K562 (cell line): ENCODE results near the gene QKI. TPM values are rescaled to one million over a fixed set of nuclear protein-coding genes. Genes with fewer than 3 reads are reported as not detected.

ENCODE experiments used
- ATAC-seq: fragments of 200-7000 bp; cut with Tn5 transposase; 3 replicates; pipeline ENCODE4 v1.9.1; 2020; ENCODE audit warnings: moderate library complexity
- BruUV-seq: library from RNA; stranded (reverse); fragments of 400-500 nt; replicated peaks from 2 replicates; lab custom pipeline; 2021; lab: Mats Ljungman, UMichigan
- CTCF ChIA-PET: fragments of 300-600 bp; formaldehyde crosslinking; extraction: SDS; loops from one replicate; lab custom pipeline; 2021; ENCODE audit warnings: low intra/inter-chr PET ratio; lab: Yijun Ruan, JAX
- POLR2A ChIA-PET: fragments of 300-600, 350-650 bp; sonication (Branson Sonifier 250); formaldehyde crosslinking; extraction: SDS; loops from one replicate; lab custom pipeline; 2021; ENCODE audit warnings: antibody characterized with exemption, inconsistent platforms; lab: Yijun Ruan, JAX
- DNase-seq, 4 experiments: peaks; one replicate each; pipeline versions ENCODE4 v3.0.0 to v3.0.0-alpha.2; 2011 to 2018; ENCODE audit warnings: low spot score in 3 of 4, mixed read lengths in 3 of 4; ENCODE audit errors: extremely low read depth in 1 of 4
- FAIRE-seq: peaks from 2 replicates; lab custom pipeline; 2011; peaks lifted over from hg19 to GRCh38; lab: Jason Lieb, UNC
- H2AFZ ChIP-seq: 2 replicates; pipeline ENCODE4 v1.6.0; 2011; ENCODE audit warnings: low read depth, low read length, control low read depth, inconsistent platforms
- H3K27ac ChIP-seq: fragments of 200-600 bp; 3 replicates; pipeline ENCODE4 v1.8.0; 2011; ENCODE audit warnings: low read depth, mild to moderate bottlenecking, control low read depth, inconsistent platforms, low read length, moderate library complexity, mixed read lengths; ENCODE audit errors: extremely low read depth
- H3K27me3 ChIP-seq, 2 experiments: fragments of 300-600 bp in 1 of 2; 2 replicates in 1 of 2; 3 replicates in 1 of 2; pipeline versions ENCODE4 v1.6.0 to v1.8.0; 2011; ENCODE audit warnings: inconsistent platforms in 2 of 2, low read length in 2 of 2, mild to moderate bottlenecking in 1 of 2, mixed read lengths in 1 of 2, moderate library complexity in 1 of 2; ENCODE audit not compliant: control insufficient read depth in 2 of 2, insufficient read depth in 2 of 2
- H3K36me3 ChIP-seq: fragments of 300-600 bp; 3 replicates; pipeline ENCODE4 v1.8.0; 2011; ENCODE audit warnings: mild to moderate bottlenecking, low read length, inconsistent platforms; ENCODE audit not compliant: control insufficient read depth, insufficient read depth
- H3K4me1 ChIP-seq, 2 experiments: fragments of 200-600 bp in 1 of 2; replicated peaks in 1 of 2; 2 replicates in 1 of 2; 3 replicates in 1 of 2; pipeline versions ENCODE4 v1.5.1 to v1.8.0; 2011; ENCODE audit warnings: inconsistent platforms in 2 of 2, low read length in 2 of 2, mild to moderate bottlenecking in 1 of 2, mixed read lengths in 1 of 2, moderate library complexity in 1 of 2; ENCODE audit not compliant: control insufficient read depth in 2 of 2, insufficient read depth in 2 of 2
- H3K4me2 ChIP-seq: 2 replicates; pipeline ENCODE4 v1.6.1; 2011; ENCODE audit warnings: low read length, control low read depth, inconsistent platforms, mixed read lengths; ENCODE audit not compliant: insufficient read depth
- H3K4me3 ChIP-seq: fragments of 200-600 bp; sonication (generic), shearing (Covaris generic); 2 replicates; pipeline ENCODE4 v1.5.1; 2016; ENCODE audit warnings: control low read depth, inconsistent platforms
- H3K79me2 ChIP-seq: fragments of 200-600 bp; 3 replicates; pipeline ENCODE4 v1.8.0; 2011; ENCODE audit warnings: low read length, inconsistent platforms; ENCODE audit not compliant: control insufficient read depth, insufficient read depth
- H3K9ac ChIP-seq, 2 experiments: 2 replicates each; pipeline versions ENCODE4 v1.6.0 to v1.6.1; 2011; ENCODE audit warnings: low read depth in 2 of 2, low read length in 2 of 2, control low read depth in 1 of 2, inconsistent platforms in 1 of 2, mild to moderate bottlenecking in 1 of 2, mixed read lengths in 1 of 2; ENCODE audit not compliant: insufficient read depth in 1 of 2
- H3K9me1 ChIP-seq: one replicate; pipeline ENCODE4 v1.6.0; 2011; ENCODE audit warnings: inconsistent platforms, mild to moderate bottlenecking, low read length, moderate library complexity; ENCODE audit not compliant: control insufficient read depth, insufficient read depth
- H3K9me3 ChIP-seq: replicated peaks from 2 replicates; pipeline ENCODE4 v1.5.1; 2011; ENCODE audit warnings: low read depth, low read length, inconsistent platforms; ENCODE audit not compliant: control insufficient read depth, insufficient read depth
- H4K20me1 ChIP-seq: replicated peaks from 2 replicates; pipeline ENCODE4 v1.6.1; 2011; ENCODE audit warnings: low read length, inconsistent platforms, mixed read lengths; ENCODE audit not compliant: control insufficient read depth, insufficient read depth
- FOXK2 ChIP-seq, 2 experiments: fragments of 450-650 bp; IDR thresholded peaks in 1 of 2; conservative IDR thresholded peaks in 1 of 2; 2 replicates each; pipeline ENCODE4 v1.6.1; 2016; ENCODE audit warnings: low read depth in 2 of 2, mild to moderate bottlenecking in 1 of 2
- KDM1A ChIP-seq, 2 experiments: fragments of 450-650 bp; IDR thresholded peaks; 2 replicates each; pipeline ENCODE4 v1.6.1; 2016; ENCODE audit warnings: mild to moderate bottlenecking in 2 of 2
- PHF8 ChIP-seq: fragments of 200-600 bp; sonication (generic); IDR thresholded peaks from 2 replicates; pipeline ENCODE4 v1.6.1; 2012; ENCODE audit warnings: mixed run types, mild to moderate bottlenecking, inconsistent platforms, low read length, moderate library complexity, borderline replicate concordance
- PYGO2 ChIP-seq: fragments of 450-650 bp; IDR thresholded peaks from 2 replicates; pipeline ENCODE4 v1.6.1; 2016; ENCODE audit warnings: mild to moderate bottlenecking, missing genetic modification characterization, moderate library complexity, missing compliant biosample characterization
- SOX6 ChIP-seq: fragments of 450-650 bp; IDR thresholded peaks from 2 replicates; pipeline ENCODE4 v1.6.1; 2014; ENCODE audit warnings: mild to moderate bottlenecking
- TFAP4 ChIP-seq: sonication (generic); formaldehyde crosslinking; IDR thresholded peaks from 2 replicates; pipeline ENCODE4 v1.8.0; 2022; ENCODE audit warnings: missing genetic modification reagents, mild to moderate bottlenecking, moderate library complexity, borderline replicate concordance
- ZNF431 ChIP-seq: sonication (generic); formaldehyde crosslinking; IDR thresholded peaks from 2 replicates; pipeline ENCODE4 v1.8.0; 2022; ENCODE audit warnings: mild to moderate bottlenecking, missing genetic modification reagents
- WGBS: fragments of 100-300 bp; shearing (Covaris generic); methylation state at CpG from one replicate; pipeline ENCODE4 v1.1.6; 2016; ENCODE audit warnings: low coverage, mixed read lengths; ENCODE audit not compliant: insufficient coverage; ENCODE audit errors: missing lambda C conversion rate; 5-methylcytosine and 5-hydroxymethylcytosine counted together
- in situ Hi-C: fragments of 300-500 bp; cut with MboI; formaldehyde crosslinking; loops from 4 replicates; pipeline ENCODE4 v1.15.0; 2018; ENCODE audit warnings: inconsistent platforms, mixed read lengths
- intact Hi-C: fragments of 100-400 bp; cut with micrococcal nuclease; formaldehyde crosslinking; loops from 2 replicates; pipeline ENCODE4 v1.14.2; 2022
- polyA plus RNA-seq, 8 experiments: library from polyadenylated mRNA; depleted of rRNA in 4 of 8; stranded (reverse) in 5 of 8; unstranded in 3 of 8; fragments of >200 nt; fragmentation: Nextera tagmentation in 2 of 8; fragmentation: Illumina TruSeq in 1 of 8; extraction: Ambion mirVana in 2 of 8; extraction: Trizol in 1 of 8; gene quantifications; 2 replicates each; pipeline versions ENCODE4 v1.2.1 to v1.2.3, GENCODE V29; 2011 to 2014; ENCODE audit warnings: inconsistent platforms in 1 of 8, missing spikeins in 1 of 8
- total RNA-seq, 7 experiments: library from RNA; depleted of rRNA in 6 of 7; stranded (reverse); fragments of >200 nt in 6 of 7; fragmentation: Illumina TruSeq in 2 of 7; extraction: Trizol in 2 of 7; gene quantifications; 2 replicates each; pipeline versions ENCODE4 v1.2.1 to v1.2.3, GENCODE V29; 2011 to 2021; ENCODE audit warnings: low replicate concordance in 1 of 7
- TF ChIP-seq, protein P1 (sequence below), 2 experiments: fragments of 450-650 bp in 1 of 2; IDR thresholded peaks; 2 replicates each; pipeline ENCODE4 v1.6.1; 2011 to 2017; ENCODE audit warnings: low read depth in 2 of 2, antibody characterized with exemption in 1 of 2, borderline replicate concordance in 1 of 2, low read length in 1 of 2, mild to moderate bottlenecking in 1 of 2, mixed read lengths in 1 of 2; ENCODE audit not compliant: control insufficient read depth in 1 of 2
- TF ChIP-seq, protein P2 (sequence below): fragments of 250-450 bp; sonication (Bioruptor Pico); IDR thresholded peaks from 2 replicates; pipeline ENCODE4 v1.5.0; 2020; ENCODE audit warnings: mild to moderate bottlenecking

Gene QKI
- total and polyA plus RNA-seq, 9 of the 15 experiments (the other 6 are each of a cell fraction or from before 2014, with no cell fraction given) = 20.4 to 215 (median 123) TPM

- no TSS peak for BruUV-seq
- DNase-seq (no peak), FAIRE-seq (no peak), ATAC-seq (peak; percentile 25; the same call in 2 of the 3 replicates)
- Histone ChIP-seq H3K4me3 (no peak overlapping the region), H3K79me2 (peaks cover 99% of the 10 kb centered on the region), H3K9ac (no peak overlapping the region), H3K36me3 (peaks cover 3% of the 10 kb centered on the region; the same call in 2 of the 3 replicates), H3K4me1 (peaks cover 2 to 3% of the 10 kb centered on the region in 2 experiments; a peak in 1 of 5 replicates), H4K20me1 (peaks cover 15% of the 10 kb centered on the region), H3K9me3 (no peaks in the 10 kb centered on the region), H3K4me2 (no peak overlapping the region), H3K27ac (no peak overlapping the region), H3K27me3 (no peaks in the 10 kb centered on the region), H3K9me1 (no peaks in the 10 kb centered on the region), H2AFZ (no peak overlapping the region)
- in situ Hi-C loops (no loop called here), intact Hi-C loops (no loop called here)
- ChIA-PET CTCF (no interaction called here), POLR2A (interaction anchor here (0.9 to 1.9 kb wide), 3 partner anchors 8 to 14 kb away, joined by 3 to 5 read pairs (median 4); no protein-coding TSS in a partner anchor)
- TF ChIP-seq SOX6 = no peak
- TF ChIP-seq KDM1A (IDR thresholded peaks at IDR 0.05) = peak; percentile 65 to 66; a peak in 3 of 4 replicates
- 59% methylated on average over 3 of the region's 3 CpGs for WGBS
These were observed 115.1 kb downstream of the QKI start for GRCh38 chr6:163529605-163530004.

GRCh38 chr6:163530406-163530805 is 115.9 kb downstream of the QKI start:
- no TSS peak for BruUV-seq
- Histone ChIP-seq H3K79me2 (peaks cover 99% of the 10 kb centered on the region), H3K4me1 (peaks cover 2 to 3% of the 10 kb centered on the region in 2 experiments; a peak in 1 of 5 replicates), H3K36me3 (peaks cover 6% of the 10 kb centered on the region; the same call in 2 of the 3 replicates), H2AFZ (no peak overlapping the region), H3K9me1 (no peaks in the 10 kb centered on the region), H3K27ac (no peak overlapping the region), H3K4me3 (no peak overlapping the region), H3K9ac (no peak overlapping the region), H3K4me2 (no peak overlapping the region), H3K9me3 (no peaks in the 10 kb centered on the region), H4K20me1 (peaks cover 15% of the 10 kb centered on the region), H3K27me3 (no peaks in the 10 kb centered on the region)
- intact Hi-C loops = no loop called here
- 65% methylated on average over 3 of the region's 3 CpGs for WGBS
- in situ Hi-C loops = no loop called here
- FAIRE-seq (no peak), DNase-seq (no peak), ATAC-seq (no peak)
- CTCF ChIA-PET = no interaction called here
- POLR2A ChIA-PET = interaction anchor here (0.9 to 1.9 kb wide), 2 partner anchors 13 to 14 kb away, joined by 3 to 5 read pairs; no protein-coding TSS in a partner anchor
- no peak for TF ChIP-seq FOXK2 (conservative IDR thresholded peaks at IDR 0.05 in 1 of 2, IDR thresholded peaks at IDR 0.05 in 1 of 2; ENCODE audit: low read depth in 2 of 2)
- no peak for TF ChIP-seq PYGO2 (tag)
- TF ChIP-seq ZNF431 = no peak
- TF ChIP-seq, protein P1, sequence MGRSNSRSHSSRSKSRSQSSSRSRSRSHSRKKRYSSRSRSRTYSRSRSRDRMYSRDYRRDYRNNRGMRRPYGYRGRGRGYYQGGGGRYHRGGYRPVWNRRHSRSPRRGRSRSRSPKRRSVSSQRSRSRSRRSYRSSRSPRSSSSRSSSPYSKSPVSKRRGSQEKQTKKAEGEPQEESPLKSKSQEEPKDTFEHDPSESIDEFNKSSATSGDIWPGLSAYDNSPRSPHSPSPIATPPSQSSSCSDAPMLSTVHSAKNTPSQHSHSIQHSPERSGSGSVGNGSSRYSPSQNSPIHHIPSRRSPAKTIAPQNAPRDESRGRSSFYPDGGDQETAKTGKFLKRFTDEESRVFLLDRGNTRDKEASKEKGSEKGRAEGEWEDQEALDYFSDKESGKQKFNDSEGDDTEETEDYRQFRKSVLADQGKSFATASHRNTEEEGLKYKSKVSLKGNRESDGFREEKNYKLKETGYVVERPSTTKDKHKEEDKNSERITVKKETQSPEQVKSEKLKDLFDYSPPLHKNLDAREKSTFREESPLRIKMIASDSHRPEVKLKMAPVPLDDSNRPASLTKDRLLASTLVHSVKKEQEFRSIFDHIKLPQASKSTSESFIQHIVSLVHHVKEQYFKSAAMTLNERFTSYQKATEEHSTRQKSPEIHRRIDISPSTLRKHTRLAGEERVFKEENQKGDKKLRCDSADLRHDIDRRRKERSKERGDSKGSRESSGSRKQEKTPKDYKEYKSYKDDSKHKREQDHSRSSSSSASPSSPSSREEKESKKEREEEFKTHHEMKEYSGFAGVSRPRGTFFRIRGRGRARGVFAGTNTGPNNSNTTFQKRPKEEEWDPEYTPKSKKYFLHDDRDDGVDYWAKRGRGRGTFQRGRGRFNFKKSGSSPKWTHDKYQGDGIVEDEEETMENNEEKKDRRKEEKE (IDR thresholded peaks at IDR 0.05; ENCODE audit: borderline replicate concordance in 1 of 2, control insufficient read depth in 1 of 2, low read depth in 2 of 2, low read length in 1 of 2) = no peak
- TF ChIP-seq TFAP4 (CRISPR knock-in tag) = no peak
- TF ChIP-seq PHF8 = no peak
- TF ChIP-seq, protein P2, sequence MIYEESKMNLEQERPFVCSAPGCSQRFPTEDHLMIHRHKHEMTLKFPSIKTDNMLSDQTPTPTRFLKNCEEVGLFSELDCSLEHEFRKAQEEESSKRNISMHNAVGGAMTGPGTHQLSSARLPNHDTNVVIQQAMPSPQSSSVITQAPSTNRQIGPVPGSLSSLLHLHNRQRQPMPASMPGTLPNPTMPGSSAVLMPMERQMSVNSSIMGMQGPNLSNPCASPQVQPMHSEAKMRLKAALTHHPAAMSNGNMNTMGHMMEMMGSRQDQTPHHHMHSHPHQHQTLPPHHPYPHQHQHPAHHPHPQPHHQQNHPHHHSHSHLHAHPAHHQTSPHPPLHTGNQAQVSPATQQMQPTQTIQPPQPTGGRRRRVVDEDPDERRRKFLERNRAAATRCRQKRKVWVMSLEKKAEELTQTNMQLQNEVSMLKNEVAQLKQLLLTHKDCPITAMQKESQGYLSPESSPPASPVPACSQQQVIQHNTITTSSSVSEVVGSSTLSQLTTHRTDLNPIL (CRISPR knock-in tag) = no peak
